Panc1 (cell line): ENCODE results near the gene SMCHD1. TPM values are rescaled to one million over a fixed set of nuclear protein-coding genes. Genes with fewer than 3 reads are reported as not detected.

Source experiments
- ATAC-seq: fragments of 200-7000 bp; cut with Tn5 transposase; 2 replicates; pipeline ENCODE4 v1.9.1; 2020; ENCODE audit warnings: mild to moderate bottlenecking, moderate library complexity
- BruUV-seq: library from RNA; stranded (reverse); fragments of 400-500 nt; replicated peaks from 2 replicates; lab custom pipeline; 2021; lab: Mats Ljungman, UMichigan
- CTCF ChIA-PET: fragments of 300-600 bp; sonication (Branson Sonifier 250); formaldehyde crosslinking; loops from one replicate; lab custom pipeline; 2022; ENCODE audit warnings: antibody characterized with exemption; lab: Charles Lee
- POLR2A ChIA-PET: fragments of 300-600 bp; sonication (Branson Sonifier 250); formaldehyde crosslinking; loops from one replicate; lab custom pipeline; 2022; ENCODE audit warnings: antibody characterized with exemption; lab: Charles Lee
- DNase-seq: peaks from one replicate; pipeline ENCODE4 v3.0.0-alpha.2; 2010; ENCODE audit warnings: low read depth, low spot score
- H3K27ac ChIP-seq: 2 replicates; pipeline ENCODE4 v1.5.1; 2011; ENCODE audit warnings: mild to moderate bottlenecking, low read length, inconsistent platforms
- H3K27me3 ChIP-seq: fragments of 200-500 bp; sonication (Bioruptor generic); 2 replicates; pipeline ENCODE4 v1.6.0; 2014; ENCODE audit warnings: low read length, inconsistent platforms; ENCODE audit not compliant: control insufficient read depth, insufficient read depth
- H3K36me3 ChIP-seq: fragments of 200-500 bp; sonication (Bioruptor generic); 2 replicates; pipeline ENCODE4 v1.5.1; 2014; ENCODE audit warnings: inconsistent platforms, mild to moderate bottlenecking, low read length, moderate library complexity; ENCODE audit not compliant: control insufficient read depth, insufficient read depth
- H3K4me1 ChIP-seq: 2 replicates; pipeline ENCODE4 v1.5.1; 2011; ENCODE audit warnings: inconsistent platforms, mild to moderate bottlenecking, low read length, moderate library complexity; ENCODE audit not compliant: control insufficient read depth, insufficient read depth
- H3K4me3 ChIP-seq, 2 experiments: 2 replicates each; pipeline ENCODE4 v1.5.1; 2011 to 2012; ENCODE audit warnings: low read depth in 2 of 2, low read length in 2 of 2, mild to moderate bottlenecking in 2 of 2, inconsistent platforms in 1 of 2, moderate library complexity in 1 of 2
- H3K9me3 ChIP-seq: fragments of 200-500 bp; sonication (Bioruptor generic); 2 replicates; pipeline ENCODE4 v1.5.1; 2014; ENCODE audit warnings: low read depth, mild to moderate bottlenecking, inconsistent platforms, low read length, moderate library complexity; ENCODE audit not compliant: control insufficient read depth, insufficient read depth
- CTCF ChIP-seq: fragments of 450-650 bp; IDR thresholded peaks from 2 replicates; pipeline ENCODE4 v1.5.1; 2017; ENCODE audit warnings: mild to moderate bottlenecking
- POLR2AphosphoS5 ChIP-seq: IDR thresholded peaks from 2 replicates; pipeline ENCODE4 v1.6.1; 2012; ENCODE audit warnings: mild to moderate bottlenecking, low read depth, low read length, moderate library complexity
- REST ChIP-seq, 2 experiments: IDR thresholded peaks; 2 replicates each; pipeline ENCODE4 v1.6.1; 2011 to 2012; ENCODE audit warnings: low read depth in 2 of 2, control low read depth in 1 of 2, low read length in 1 of 2, mild to moderate bottlenecking in 1 of 2, moderate library complexity in 1 of 2; ENCODE audit not compliant: insufficient read depth in 1 of 2
- SIN3A ChIP-seq: IDR thresholded peaks from 2 replicates; pipeline ENCODE4 v1.6.1; 2012; ENCODE audit warnings: low read depth, mild to moderate bottlenecking, low read length, moderate library complexity, borderline replicate concordance; ENCODE audit not compliant: insufficient read depth
- TCF7L2 ChIP-seq: IDR thresholded peaks from 2 replicates; pipeline ENCODE4 v1.6.1; 2011; ENCODE audit warnings: mild to moderate bottlenecking, low read depth, low read length, inconsistent platforms
- in situ Hi-C: cut with HindIII; loops from 2 replicates; pipeline ENCODE4 v1.10.0; 2016; ENCODE audit warnings: low sequenced_read_pairs, low pct_unique_long_range_greater_than_20kb
- intact Hi-C: fragments of 100-400 bp; cut with micrococcal nuclease; formaldehyde crosslinking; loops from one replicate; pipeline ENCODE4 v1.10.0; 2022; ENCODE audit not compliant: unreplicated experiment
- total RNA-seq: library from RNA; stranded (reverse); gene quantifications from one replicate; pipeline ENCODE4 v1.2.1, GENCODE V29; 2021; ENCODE audit not compliant: unreplicated experiment

The SMCHD1 gene
- total RNA-seq, 1 experiment from 2014 or later = 40.9 TPM

GRCh38 chr18:2681993-2682603, 26.6 kb downstream of the SMCHD1 start:
- no peak for DNase-seq
- no peak for ATAC-seq
- BruUV-seq = no TSS peak
- intact Hi-C loops (no loop called here), in situ Hi-C loops (no loop called here)
- ChIA-PET POLR2A (no interaction called here), CTCF (interaction anchor here (0.7 kb wide), 1 partner anchor 193 kb away, joined by 4 read pairs; no protein-coding TSS in a partner anchor)
- TF ChIP-seq POLR2AphosphoS5 = no peak
- TF ChIP-seq CTCF = no peak
- TF ChIP-seq SIN3A = no peak
- no peak for TF ChIP-seq REST (IDR thresholded peaks at IDR 0.05; ENCODE audit: insufficient read depth in 1 of 2, low read depth in 2 of 2, low read length in 1 of 2)
- TF ChIP-seq TCF7L2 = no peak
- H3K4me1 ChIP-seq = no peaks in the 10 kb centered on the region
- peaks cover 10% of the 10 kb centered on the region for H3K36me3 ChIP-seq
- H3K27me3 ChIP-seq = no peaks in the 10 kb centered on the region
- no peak overlapping the region for H3K27ac ChIP-seq
- H3K9me3 ChIP-seq = peaks cover 14% of the 10 kb centered on the region; the same call in 1 of the 2 replicates
- H3K4me3 ChIP-seq = no peak overlapping the region

GRCh38 chr18:2683055-2683454, 27.5 kb downstream of the SMCHD1 start:
- intact Hi-C loops = no loop called here

More at GRCh38 chr18:2683055-2683454, 27.5 kb downstream of the SMCHD1 start:
- CTCF ChIA-PET = no interaction called here
- no peak for TF ChIP-seq SIN3A
- TF ChIP-seq REST (IDR thresholded peaks at IDR 0.05; ENCODE audit: insufficient read depth in 1 of 2, low read depth in 2 of 2, low read length in 1 of 2) = no peak
- TF ChIP-seq TCF7L2 = no peak
- TF ChIP-seq POLR2AphosphoS5 = no peak
- no peak for TF ChIP-seq CTCF
- H3K27ac ChIP-seq = no peak overlapping the region
- ATAC-seq = no peak
- peaks cover 8% of the 10 kb centered on the region; the same call in 1 of the 2 replicates for H3K36me3 ChIP-seq
- H3K4me3 ChIP-seq = no peak overlapping the region
- in situ Hi-C loops = no loop called here
- BruUV-seq = no TSS peak
- H3K27me3 ChIP-seq = no peaks in the 10 kb centered on the region
- POLR2A ChIA-PET = no interaction called here
- no peak for DNase-seq
- no peaks in the 10 kb centered on the region for H3K4me1 ChIP-seq
- H3K9me3 ChIP-seq = peaks cover 14% of the 10 kb centered on the region; the same call in 1 of the 2 replicates
